Mesenchymal stem cell (in vitro differentiated cells and primary cell): ENCODE data around the gene INTS2.

Source experiments
- DNase-seq: peaks from one replicate; pipeline ENCODE4 v3.0.0-alpha.2; 2013
- H2AFZ ChIP-seq: one replicate; pipeline ENCODE4 v1.6.1; 2013; ENCODE audit warnings: low read depth, mild to moderate bottlenecking, control low read depth, inconsistent platforms, low read length, moderate library complexity
- H2AK5ac ChIP-seq: 2 replicates; pipeline ENCODE4 v1.6.1; 2013; ENCODE audit warnings: low read length, moderate library complexity, mild to moderate bottlenecking, inconsistent platforms; ENCODE audit not compliant: severe bottlenecking
- H2BK120ac ChIP-seq: one replicate; pipeline ENCODE4 v1.6.1; 2013; ENCODE audit warnings: low read depth, mild to moderate bottlenecking, inconsistent platforms, low read length, moderate library complexity
- H2BK12ac ChIP-seq, 2 experiments: one replicate each; pipeline ENCODE4 v1.6.1; 2013; ENCODE audit warnings: inconsistent platforms in 2 of 2, low read length in 2 of 2, mild to moderate bottlenecking in 2 of 2, moderate library complexity in 2 of 2, control low read depth in 1 of 2
- H2BK15ac ChIP-seq: one replicate; pipeline ENCODE4 v1.6.1; 2013; ENCODE audit warnings: mild to moderate bottlenecking, low read depth, inconsistent platforms; ENCODE audit not compliant: poor library complexity, severe bottlenecking
- H2BK5ac ChIP-seq: 2 replicates; pipeline ENCODE4 v1.6.1; 2013; ENCODE audit warnings: low read depth, mild to moderate bottlenecking, low read length, control low read depth, inconsistent platforms; ENCODE audit not compliant: poor library complexity, severe bottlenecking
- H3K14ac ChIP-seq, 2 experiments: one replicate each; pipeline ENCODE4 v1.6.1; 2013; ENCODE audit warnings: inconsistent platforms in 2 of 2, low read length in 2 of 2, control low read depth in 1 of 2, mild to moderate bottlenecking in 1 of 2, moderate library complexity in 1 of 2
- H3K18ac ChIP-seq, 2 experiments: one replicate each; pipeline ENCODE4 v1.6.1; 2013; ENCODE audit warnings: inconsistent platforms in 2 of 2, low read length in 2 of 2, control low read depth in 1 of 2, low read depth in 1 of 2, mild to moderate bottlenecking in 1 of 2
- H3K23ac ChIP-seq, 2 experiments: one replicate each; pipeline ENCODE4 v1.6.1; 2013; ENCODE audit warnings: inconsistent platforms in 2 of 2, low read length in 2 of 2, mild to moderate bottlenecking in 2 of 2, moderate library complexity in 2 of 2, control low read depth in 1 of 2
- H3K27ac ChIP-seq: 2 replicates; pipeline ENCODE4 v1.5.1; 2013; ENCODE audit warnings: mild to moderate bottlenecking, moderate library complexity, low read length, control low read depth, inconsistent platforms; ENCODE audit not compliant: poor library complexity, severe bottlenecking
- H3K27me3 ChIP-seq, 2 experiments: 2 replicates each; pipeline versions ENCODE4 v1.6.1 to v1.7.0; 2013; ENCODE audit warnings: low read length in 2 of 2, mild to moderate bottlenecking in 2 of 2, moderate library complexity in 2 of 2, control low read depth in 1 of 2, inconsistent platforms in 1 of 2; ENCODE audit not compliant: control insufficient read depth in 1 of 2, insufficient read depth in 1 of 2
- H3K36me3 ChIP-seq, 2 experiments: 2 replicates each; pipeline versions ENCODE4 v1.6.1 to v1.7.0; 2013; ENCODE audit warnings: low read length in 2 of 2, control low read depth in 1 of 2, inconsistent platforms in 1 of 2, low read depth in 1 of 2, mild to moderate bottlenecking in 1 of 2; ENCODE audit not compliant: insufficient read depth in 2 of 2, control insufficient read depth in 1 of 2
- H3K4ac ChIP-seq, 2 experiments: one replicate each; pipeline ENCODE4 v1.6.1; 2013; ENCODE audit warnings: inconsistent platforms in 2 of 2, low read length in 2 of 2, mild to moderate bottlenecking in 2 of 2, moderate library complexity in 2 of 2, control low read depth in 1 of 2, low read depth in 1 of 2
- H3K4me1 ChIP-seq: 2 replicates; pipeline ENCODE4 v1.6.1; 2013; ENCODE audit warnings: low read depth, low read length, control low read depth; ENCODE audit not compliant: control insufficient read depth, insufficient read depth
- H3K4me2 ChIP-seq: 2 replicates; pipeline ENCODE4 v1.6.1; 2013; ENCODE audit warnings: low read length, mild to moderate bottlenecking, inconsistent platforms; ENCODE audit not compliant: poor library complexity, severe bottlenecking
- H3K4me3 ChIP-seq, 2 experiments: 2 replicates each; pipeline versions ENCODE4 v1.5.1 to v1.7.0; 2013; ENCODE audit warnings: low read length in 2 of 2, mild to moderate bottlenecking in 2 of 2, control low read depth in 1 of 2, low read depth in 1 of 2; ENCODE audit not compliant: insufficient read depth in 1 of 2
- H3K79me1 ChIP-seq: replicated peaks from 2 replicates; pipeline ENCODE4 v1.6.1; 2013; ENCODE audit warnings: mild to moderate bottlenecking, control low read depth, low read length, inconsistent platforms; ENCODE audit not compliant: poor library complexity, severe bottlenecking
- H3K9ac ChIP-seq: 2 replicates; pipeline ENCODE4 v1.7.0; 2013; ENCODE audit warnings: mild to moderate bottlenecking, low read length, moderate library complexity
- H3K9me3 ChIP-seq: 2 replicates; pipeline ENCODE4 v1.7.0; 2013; ENCODE audit warnings: mild to moderate bottlenecking, low read length; ENCODE audit not compliant: control insufficient read depth
- H4K8ac ChIP-seq: one replicate; pipeline ENCODE4 v1.6.1; 2013; ENCODE audit warnings: inconsistent platforms, mild to moderate bottlenecking, low read length, moderate library complexity
- H4K91ac ChIP-seq: one replicate; pipeline ENCODE4 v1.6.1; 2013; ENCODE audit warnings: mild to moderate bottlenecking, low read length, inconsistent platforms
- whole genome bisulfite sequencing: methylation state at CpG from one replicate; pipeline ENCODE4 v1.1.7; 2013; ENCODE audit warnings: mixed read lengths; 5-methylcytosine and 5-hydroxymethylcytosine counted together

Gene INTS2

GRCh38 chr17:61908292-61909037 lies 19.3 kb downstream of the INTS2 start:
- H3K36me3 ChIP-seq = peaks cover 15 to 75% of the 10 kb centered on the region in 2 experiments
- WGBS = 100% methylated on average over 4 of the region's 7 CpGs
- H2BK120ac ChIP-seq = no peak overlapping the region
- H4K91ac ChIP-seq = no peak overlapping the region
- no peaks in the 10 kb centered on the region for H3K27me3 ChIP-seq
- peaks cover 4% of the 10 kb centered on the region for H3K79me1 ChIP-seq
- H2AK5ac ChIP-seq = no peak overlapping the region
- no peak overlapping the region for H3K4me3 ChIP-seq
- H3K4me2 ChIP-seq = no peak overlapping the region
- no peak overlapping the region for H2BK5ac ChIP-seq
- no peak overlapping the region for H3K27ac ChIP-seq
- no peak overlapping the region for H3K23ac ChIP-seq
- no peak overlapping the region for H3K9ac ChIP-seq
- no peak overlapping the region for H4K8ac ChIP-seq
- H3K4ac ChIP-seq = no peak overlapping the region
- H2BK15ac ChIP-seq = no peak overlapping the region
- H3K14ac ChIP-seq = no peak overlapping the region
- no peak overlapping the region for H2BK12ac ChIP-seq
- H3K18ac ChIP-seq = no peak overlapping the region
- no peak for DNase-seq
- no peak overlapping the region for H2AFZ ChIP-seq
- no peaks in the 10 kb centered on the region for H3K4me1 ChIP-seq
- no peaks in the 10 kb centered on the region for H3K9me3 ChIP-seq

- Histone ChIP-seq H3K4me3 (no peak overlapping the region), H3K14ac (no peak overlapping the region), H2AK5ac (no peak overlapping the region), H2BK15ac (no peak overlapping the region), H3K9ac (no peak overlapping the region), H3K27me3 (no peaks in the 10 kb centered on the region), H3K9me3 (no peaks in the 10 kb centered on the region), H3K18ac (no peak overlapping the region), H4K91ac (no peak overlapping the region), H2BK120ac (no peak overlapping the region), H3K23ac (no peak overlapping the region), H4K8ac (no peak overlapping the region), H2AFZ (no peak overlapping the region), H3K79me1 (peaks cover 4% of the 10 kb centered on the region), H3K4ac (no peak overlapping the region), H3K4me2 (no peak overlapping the region), H3K36me3 (peaks cover 15 to 82% of the 10 kb centered on the region in 2 experiments), H2BK12ac (no peak overlapping the region), H3K4me1 (no peaks in the 10 kb centered on the region), H3K27ac (no peak overlapping the region), H2BK5ac (no peak overlapping the region)
- WGBS = 98% methylated on average over 4 of the region's 5 CpGs
- DNase-seq = no peak
Observed at GRCh38 chr17:61907361-61907760, 20.4 kb downstream of the INTS2 start.

GRCh38 chr17:61904094-61904710 lies 23.6 kb downstream of the INTS2 start:
- no peaks in the 10 kb centered on the region for H3K4me1 ChIP-seq
- H2BK12ac ChIP-seq = no peak overlapping the region
- H3K27me3 ChIP-seq = no peaks in the 10 kb centered on the region
- no peaks in the 10 kb centered on the region for H3K79me1 ChIP-seq
- DNase-seq = no peak
- no peak overlapping the region for H2BK120ac ChIP-seq
- H3K4me3 ChIP-seq = no peak overlapping the region
- no peak overlapping the region for H3K18ac ChIP-seq
- 100% methylated on average over 2 of the region's 5 CpGs for WGBS
- no peak overlapping the region for H2BK15ac ChIP-seq
- H3K23ac ChIP-seq = no peak overlapping the region
- H3K9ac ChIP-seq = no peak overlapping the region
- H2AFZ ChIP-seq = no peak overlapping the region
- no peak overlapping the region for H4K8ac ChIP-seq
- H3K14ac ChIP-seq = no peak overlapping the region
- peaks cover 20 to 80% of the 10 kb centered on the region in 2 experiments for H3K36me3 ChIP-seq
- H2BK5ac ChIP-seq = no peak overlapping the region
- H4K91ac ChIP-seq = no peak overlapping the region
- H3K4ac ChIP-seq = no peak overlapping the region
- no peak overlapping the region for H3K4me2 ChIP-seq
- no peak overlapping the region for H2AK5ac ChIP-seq
- no peaks in the 10 kb centered on the region for H3K9me3 ChIP-seq
- H3K27ac ChIP-seq = no peak overlapping the region

GRCh38 chr17:61903251-61903650 lies 24.5 kb downstream of the INTS2 start:
- H3K27me3 ChIP-seq = no peaks in the 10 kb centered on the region
- no peak overlapping the region for H3K4me2 ChIP-seq
- no peak overlapping the region for H2AK5ac ChIP-seq
- H3K36me3 ChIP-seq = peaks cover 23 to 80% of the 10 kb centered on the region in 2 experiments
- H3K18ac ChIP-seq = no peak overlapping the region
- H2BK120ac ChIP-seq = no peak overlapping the region
- no peak overlapping the region for H2BK15ac ChIP-seq
- H3K4me3 ChIP-seq = no peak overlapping the region
- no peak overlapping the region for H2BK12ac ChIP-seq
- H3K9me3 ChIP-seq = no peaks in the 10 kb centered on the region
- H2AFZ ChIP-seq = no peak overlapping the region
- H3K79me1 ChIP-seq = no peaks in the 10 kb centered on the region
- WGBS = 97% methylated on average over 2 of the region's 3 CpGs
- no peak overlapping the region for H3K9ac ChIP-seq
- no peaks in the 10 kb centered on the region for H3K4me1 ChIP-seq
- H4K91ac ChIP-seq = no peak overlapping the region
- no peak overlapping the region for H3K27ac ChIP-seq
- no peak overlapping the region for H4K8ac ChIP-seq
- H2BK5ac ChIP-seq = no peak overlapping the region
- no peak overlapping the region for H3K14ac ChIP-seq
- H3K4ac ChIP-seq = no peak overlapping the region
- H3K23ac ChIP-seq = no peak overlapping the region
- no peak for DNase-seq
